HG03571 (cell line): Measurements from ENCODE around the gene LHFPL6.
"Not testable (repeated sequence)": the region's sequence is repeated elsewhere in the genome, so short reads cannot be mapped to it uniquely, and the experiment has no call there.

Experiments used
- ATAC-seq: cut with Tn5 transposase; IDR thresholded peaks from one replicate; pipeline ENCODE4 v1.9.1; 2021; ENCODE audit not compliant: unreplicated experiment

Gene LHFPL6

GRCh38 chr13:39364947-39365468 lies 238.0 kb downstream of the LHFPL6 start:
- ATAC-seq, result no peak

GRCh38 chr13:39363382-39363772 lies 239.6 kb downstream of the LHFPL6 start:
- no peak for ATAC-seq

GRCh38 chr13:39362652-39363381 lies 240.2 kb downstream of the LHFPL6 start:
- ATAC-seq, result no peak

- ATAC-seq, result no peak
These were observed 249.0 kb downstream of the LHFPL6 start for GRCh38 chr13:39353988-39354387.

- no peak for ATAC-seq
These were observed 252.5 kb downstream of the LHFPL6 start for GRCh38 chr13:39350461-39350881.

GRCh38 chr13:39349391-39349960 lies 253.5 kb downstream of the LHFPL6 start:
- ATAC-seq, result no peak

- no peak for ATAC-seq
These were observed 254.8 kb downstream of the LHFPL6 start for GRCh38 chr13:39347926-39348901.

GRCh38 chr13:39345982-39346381 lies 257.0 kb downstream of the LHFPL6 start:
- no peak for ATAC-seq

GRCh38 chr13:39341251-39341650 lies 261.7 kb downstream of the LHFPL6 start:
- no peak for ATAC-seq

GRCh38 chr13:39338114-39338513 lies 264.9 kb downstream of the LHFPL6 start:
- not testable (repeated sequence) for ATAC-seq

GRCh38 chr13:39336937-39337336 lies 266.1 kb downstream of the LHFPL6 start:
- ATAC-seq, result no peak

- no peak for ATAC-seq
These were observed 266.8 kb downstream of the LHFPL6 start for GRCh38 chr13:39336207-39336606.

- ATAC-seq, result no peak
These were observed 267.3 kb downstream of the LHFPL6 start for GRCh38 chr13:39335721-39336120.

- no peak for ATAC-seq
These were observed 272.5 kb downstream of the LHFPL6 start for GRCh38 chr13:39330504-39330903.

- ATAC-seq, result no peak
These were observed 273.8 kb downstream of the LHFPL6 start for GRCh38 chr13:39329182-39329639.

- no peak for ATAC-seq
These were observed 275.9 kb downstream of the LHFPL6 start for GRCh38 chr13:39327172-39327479.

- ATAC-seq, result no peak
These were observed 276.4 kb downstream of the LHFPL6 start for GRCh38 chr13:39326469-39327171.

GRCh38 chr13:39324806-39325311 lies 278.1 kb downstream of the LHFPL6 start:
- no peak for ATAC-seq

GRCh38 chr13:39322836-39323585 lies 280.0 kb downstream of the LHFPL6 start:
- ATAC-seq, result no peak

- no peak for ATAC-seq
These were observed 281.4 kb downstream of the LHFPL6 start for GRCh38 chr13:39321574-39321973.
